ENCODE data around the gene GRM8.

Gene GRM8

GRCh38 chr7:126842451-126842850, 410.3 kb downstream of the GRM8 start:
- H3K4me1 ChIP-seq (ENCODE audit: control insufficient read depth, insufficient read depth, low read depth, low read length), result no peaks in the 10 kb centered on the region
- no peaks in the 10 kb centered on the region for H3K79me1 ChIP-seq (replicated peaks; ENCODE audit: low read length, poor library complexity, severe bottlenecking)
- no peak overlapping the region for H2AFZ ChIP-seq (ENCODE audit: low read depth, low read length)
- no peaks in the 10 kb centered on the region for H3K36me3 ChIP-seq (ENCODE audit: control insufficient read depth in 1 of 2, insufficient read depth in 2 of 2, low read depth in 1 of 2, low read length in 2 of 2)
- H2BK15ac ChIP-seq (ENCODE audit: low read depth, poor library complexity, severe bottlenecking), result no peak overlapping the region
- no peaks in the 10 kb centered on the region for H3K9me3 ChIP-seq (ENCODE audit: control insufficient read depth, low read length)
- 80% methylated on average over 1 of the region's 1 CpG for WGBS
- no peak overlapping the region for H2AK5ac ChIP-seq (ENCODE audit: low read length, severe bottlenecking)
- no peak for DNase-seq
- H3K4ac ChIP-seq (ENCODE audit: low read depth in 1 of 2, low read length in 2 of 2), result no peak overlapping the region
- H3K18ac ChIP-seq (ENCODE audit: low read depth in 1 of 2, low read length in 2 of 2), result no peak overlapping the region
- H3K23ac ChIP-seq (ENCODE audit: low read length in 2 of 2), result no peak overlapping the region
- no peak overlapping the region for H3K4me2 ChIP-seq (ENCODE audit: low read length, poor library complexity, severe bottlenecking)
- no peak overlapping the region for H4K8ac ChIP-seq (ENCODE audit: low read length)
- no peak overlapping the region for H2BK5ac ChIP-seq (ENCODE audit: low read depth, low read length, poor library complexity, severe bottlenecking)
- H3K14ac ChIP-seq (ENCODE audit: low read length in 2 of 2), result no peak overlapping the region
- H3K27me3 ChIP-seq (ENCODE audit: control insufficient read depth in 1 of 2, insufficient read depth in 1 of 2, low read length in 2 of 2), result no peaks in the 10 kb centered on the region
- no peak overlapping the region for H2BK12ac ChIP-seq (ENCODE audit: low read length in 2 of 2)
- H2BK120ac ChIP-seq (ENCODE audit: low read depth, low read length), result no peak overlapping the region
- H3K27ac ChIP-seq (ENCODE audit: low read length, poor library complexity, severe bottlenecking), result no peak overlapping the region
- no peak overlapping the region for H4K91ac ChIP-seq (ENCODE audit: low read length)
- H3K9ac ChIP-seq (ENCODE audit: low read length), result no peak overlapping the region
- no peak overlapping the region for H3K4me3 ChIP-seq (ENCODE audit: insufficient read depth in 1 of 2, low read depth in 1 of 2, low read length in 2 of 2)

GRCh38 chr7:126840869-126841268, 411.9 kb downstream of the GRM8 start:
- no peak overlapping the region for H2BK12ac ChIP-seq (ENCODE audit: low read length in 2 of 2)
- no peak overlapping the region for H3K9ac ChIP-seq (ENCODE audit: low read length)
- DNase-seq, result no peak
- H3K23ac ChIP-seq (ENCODE audit: low read length in 2 of 2), result no peak overlapping the region
- no peaks in the 10 kb centered on the region for H3K36me3 ChIP-seq (ENCODE audit: control insufficient read depth in 1 of 2, insufficient read depth in 2 of 2, low read depth in 1 of 2, low read length in 2 of 2)
- no peaks in the 10 kb centered on the region for H3K9me3 ChIP-seq (ENCODE audit: control insufficient read depth, low read length)
- H4K91ac ChIP-seq (ENCODE audit: low read length), result no peak overlapping the region
- no peak overlapping the region for H2BK120ac ChIP-seq (ENCODE audit: low read depth, low read length)
- no peak overlapping the region for H4K8ac ChIP-seq (ENCODE audit: low read length)
- H2AK5ac ChIP-seq (ENCODE audit: low read length, severe bottlenecking), result no peak overlapping the region
- no peak overlapping the region for H3K14ac ChIP-seq (ENCODE audit: low read length in 2 of 2)
- no peak overlapping the region for H3K4ac ChIP-seq (ENCODE audit: low read depth in 1 of 2, low read length in 2 of 2)
- no peak overlapping the region for H2BK5ac ChIP-seq (ENCODE audit: low read depth, low read length, poor library complexity, severe bottlenecking)
- no peaks in the 10 kb centered on the region for H3K27me3 ChIP-seq (ENCODE audit: control insufficient read depth in 1 of 2, insufficient read depth in 1 of 2, low read length in 2 of 2)
- H3K4me2 ChIP-seq (ENCODE audit: low read length, poor library complexity, severe bottlenecking), result no peak overlapping the region
- H2BK15ac ChIP-seq (ENCODE audit: low read depth, poor library complexity, severe bottlenecking), result no peak overlapping the region
- no peak overlapping the region for H2AFZ ChIP-seq (ENCODE audit: low read depth, low read length)
- H3K79me1 ChIP-seq (replicated peaks; ENCODE audit: low read length, poor library complexity, severe bottlenecking), result no peaks in the 10 kb centered on the region
- no peak overlapping the region for H3K27ac ChIP-seq (ENCODE audit: low read length, poor library complexity, severe bottlenecking)
- H3K4me3 ChIP-seq (ENCODE audit: insufficient read depth in 1 of 2, low read depth in 1 of 2, low read length in 2 of 2), result no peak overlapping the region
- H3K18ac ChIP-seq (ENCODE audit: low read depth in 1 of 2, low read length in 2 of 2), result no peak overlapping the region
- no peaks in the 10 kb centered on the region for H3K4me1 ChIP-seq (ENCODE audit: control insufficient read depth, insufficient read depth, low read depth, low read length)

GRCh38 chr7:126839624-126840023, 413.1 kb downstream of the GRM8 start:
- no peaks in the 10 kb centered on the region for H3K27me3 ChIP-seq (ENCODE audit: control insufficient read depth in 1 of 2, insufficient read depth in 1 of 2, low read length in 2 of 2)
- 60% methylated on average over 1 of the region's 1 CpG for WGBS
- no peak overlapping the region for H4K91ac ChIP-seq (ENCODE audit: low read length)
- no peaks in the 10 kb centered on the region for H3K79me1 ChIP-seq (replicated peaks; ENCODE audit: low read length, poor library complexity, severe bottlenecking)
- H3K4ac ChIP-seq (ENCODE audit: low read depth in 1 of 2, low read length in 2 of 2), result no peak overlapping the region
- no peak for DNase-seq
- H3K18ac ChIP-seq (ENCODE audit: low read depth in 1 of 2, low read length in 2 of 2), result no peak overlapping the region
- no peak overlapping the region for H3K4me3 ChIP-seq (ENCODE audit: insufficient read depth in 1 of 2, low read depth in 1 of 2, low read length in 2 of 2)
- H3K27ac ChIP-seq (ENCODE audit: low read length, poor library complexity, severe bottlenecking), result no peak overlapping the region
- no peak overlapping the region for H3K14ac ChIP-seq (ENCODE audit: low read length in 2 of 2)
- H3K9me3 ChIP-seq (ENCODE audit: control insufficient read depth, low read length), result no peaks in the 10 kb centered on the region
- no peak overlapping the region for H2AFZ ChIP-seq (ENCODE audit: low read depth, low read length)
- no peak overlapping the region for H3K4me2 ChIP-seq (ENCODE audit: low read length, poor library complexity, severe bottlenecking)
- no peak overlapping the region for H3K23ac ChIP-seq (ENCODE audit: low read length in 2 of 2)
- H2BK12ac ChIP-seq (ENCODE audit: low read length in 2 of 2), result no peak overlapping the region
- H3K4me1 ChIP-seq (ENCODE audit: control insufficient read depth, insufficient read depth, low read depth, low read length), result no peaks in the 10 kb centered on the region
- no peaks in the 10 kb centered on the region for H3K36me3 ChIP-seq (ENCODE audit: control insufficient read depth in 1 of 2, insufficient read depth in 2 of 2, low read depth in 1 of 2, low read length in 2 of 2)
- H2BK5ac ChIP-seq (ENCODE audit: low read depth, low read length, poor library complexity, severe bottlenecking), result no peak overlapping the region
- H4K8ac ChIP-seq (ENCODE audit: low read length), result no peak overlapping the region
- H3K9ac ChIP-seq (ENCODE audit: low read length), result no peak overlapping the region
- H2AK5ac ChIP-seq (ENCODE audit: low read length, severe bottlenecking), result no peak overlapping the region
- H2BK120ac ChIP-seq (ENCODE audit: low read depth, low read length), result no peak overlapping the region
- H2BK15ac ChIP-seq (ENCODE audit: low read depth, poor library complexity, severe bottlenecking), result no peak overlapping the region

GRCh38 chr7:126838194-126838593, 414.5 kb downstream of the GRM8 start:
- Histone ChIP-seq H2AFZ (ENCODE audit: low read depth, low read length) (no peak overlapping the region), H3K4me1 (ENCODE audit: control insufficient read depth, insufficient read depth, low read depth, low read length) (no peaks in the 10 kb centered on the region), H2BK15ac (ENCODE audit: low read depth, poor library complexity, severe bottlenecking) (no peak overlapping the region), H2BK5ac (ENCODE audit: low read depth, low read length, poor library complexity, severe bottlenecking) (no peak overlapping the region), H3K23ac (ENCODE audit: low read length in 2 of 2) (no peak overlapping the region), H4K8ac (ENCODE audit: low read length) (no peak overlapping the region), H3K4me3 (ENCODE audit: insufficient read depth in 1 of 2, low read depth in 1 of 2, low read length in 2 of 2) (no peak overlapping the region), H3K18ac (ENCODE audit: low read depth in 1 of 2, low read length in 2 of 2) (no peak overlapping the region), H2BK12ac (ENCODE audit: low read length in 2 of 2) (no peak overlapping the region), H3K27me3 (ENCODE audit: control insufficient read depth in 1 of 2, insufficient read depth in 1 of 2, low read length in 2 of 2) (no peaks in the 10 kb centered on the region), H3K9me3 (ENCODE audit: control insufficient read depth, low read length) (peaks cover 4% of the 10 kb centered on the region), H3K9ac (ENCODE audit: low read length) (no peak overlapping the region), H3K4ac (ENCODE audit: low read depth in 1 of 2, low read length in 2 of 2) (no peak overlapping the region), H3K36me3 (ENCODE audit: control insufficient read depth in 1 of 2, insufficient read depth in 2 of 2, low read depth in 1 of 2, low read length in 2 of 2) (no peaks in the 10 kb centered on the region), H3K79me1 (replicated peaks; ENCODE audit: low read length, poor library complexity, severe bottlenecking) (no peaks in the 10 kb centered on the region), H2AK5ac (ENCODE audit: low read length, severe bottlenecking) (no peak overlapping the region), H2BK120ac (ENCODE audit: low read depth, low read length) (no peak overlapping the region), H3K4me2 (ENCODE audit: low read length, poor library complexity, severe bottlenecking) (no peak overlapping the region), H3K27ac (ENCODE audit: low read length, poor library complexity, severe bottlenecking) (no peak overlapping the region), H3K14ac (ENCODE audit: low read length in 2 of 2) (no peak overlapping the region), H4K91ac (ENCODE audit: low read length) (no peak overlapping the region)
- DNase-seq, result no peak

Data from mesenchymal stem cell (in vitro differentiated cells and primary cell).